Keratinocyte (primary cell): ENCODE data around the gene MAN2C1.

Experiments
- EZH2 ChIP-seq: IDR thresholded peaks from one replicate; pipeline ENCODE4 v1.6.1; 2012; ENCODE audit warnings: inconsistent platforms, mild to moderate bottlenecking, low read length, moderate library complexity
- TF ChIP-seq, protein P1 (sequence below), 3 experiments: IDR thresholded peaks in 1 of 3; conservative IDR thresholded peaks in 1 of 3; optimal IDR thresholded peaks in 1 of 3; 2 replicates in 2 of 3; 3 replicates in 1 of 3; pipeline versions ENCODE3 to v1.5.1; 2011; ENCODE audit warnings: low read length in 3 of 3, mild to moderate bottlenecking in 3 of 3, moderate library complexity in 2 of 3, control low read depth in 1 of 3, inconsistent platforms in 1 of 3; ENCODE audit not compliant: insufficient read depth in 2 of 3; ENCODE audit errors: extremely low read depth in 1 of 3

DNA sequence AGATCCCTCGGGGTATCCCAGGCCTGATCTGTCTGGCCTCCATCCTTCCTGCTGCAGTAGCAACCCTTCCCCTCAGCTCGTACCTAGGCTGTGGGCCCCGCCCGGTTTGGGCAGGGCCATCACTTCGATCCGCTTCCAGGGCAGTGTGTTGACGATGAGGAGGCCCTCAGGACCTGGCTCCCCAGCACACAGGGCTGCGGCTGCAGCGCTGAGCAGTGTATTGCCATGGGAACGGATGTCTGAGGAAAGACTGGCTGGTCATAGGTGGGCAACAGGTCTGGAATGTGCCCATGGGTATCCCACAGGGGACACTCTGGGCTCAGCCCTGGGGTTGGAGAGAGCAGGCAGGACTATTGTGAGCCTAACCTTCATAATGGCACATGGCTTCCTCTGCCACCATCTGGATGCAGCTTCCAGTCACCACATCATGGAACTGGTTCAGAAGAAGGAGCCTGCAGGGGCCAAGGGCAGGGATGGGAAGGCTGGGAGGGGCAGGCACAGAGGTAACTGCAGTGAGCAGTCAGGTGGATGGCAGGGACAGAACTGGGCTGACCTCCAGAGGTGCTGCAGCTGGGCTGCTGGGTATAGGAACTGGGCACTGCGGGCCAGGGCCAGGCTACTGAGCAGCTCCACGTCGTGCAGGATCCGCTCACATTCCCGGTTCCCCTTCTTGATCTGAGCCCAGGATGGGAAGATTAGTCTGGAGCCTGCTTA is 8.7 kb downstream of the MAN2C1 start:
- TF ChIP-seq, protein P1, sequence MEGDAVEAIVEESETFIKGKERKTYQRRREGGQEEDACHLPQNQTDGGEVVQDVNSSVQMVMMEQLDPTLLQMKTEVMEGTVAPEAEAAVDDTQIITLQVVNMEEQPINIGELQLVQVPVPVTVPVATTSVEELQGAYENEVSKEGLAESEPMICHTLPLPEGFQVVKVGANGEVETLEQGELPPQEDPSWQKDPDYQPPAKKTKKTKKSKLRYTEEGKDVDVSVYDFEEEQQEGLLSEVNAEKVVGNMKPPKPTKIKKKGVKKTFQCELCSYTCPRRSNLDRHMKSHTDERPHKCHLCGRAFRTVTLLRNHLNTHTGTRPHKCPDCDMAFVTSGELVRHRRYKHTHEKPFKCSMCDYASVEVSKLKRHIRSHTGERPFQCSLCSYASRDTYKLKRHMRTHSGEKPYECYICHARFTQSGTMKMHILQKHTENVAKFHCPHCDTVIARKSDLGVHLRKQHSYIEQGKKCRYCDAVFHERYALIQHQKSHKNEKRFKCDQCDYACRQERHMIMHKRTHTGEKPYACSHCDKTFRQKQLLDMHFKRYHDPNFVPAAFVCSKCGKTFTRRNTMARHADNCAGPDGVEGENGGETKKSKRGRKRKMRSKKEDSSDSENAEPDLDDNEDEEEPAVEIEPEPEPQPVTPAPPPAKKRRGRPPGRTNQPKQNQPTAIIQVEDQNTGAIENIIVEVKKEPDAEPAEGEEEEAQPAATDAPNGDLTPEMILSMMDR (optimal IDR thresholded peaks at IDR 0.05 in 1 of 3, IDR thresholded peaks at IDR 0.05 in 1 of 3, conservative IDR thresholded peaks at IDR 0.05 in 1 of 3; ENCODE audit: extremely low read depth in 1 of 3, insufficient read depth in 2 of 3, low read length in 3 of 3) = no peak
- no peak for TF ChIP-seq EZH2
